ENCODE data around the gene SLC16A10.

- TF ChIP-seq CTCF (IDR thresholded peaks at IDR 0.05; ENCODE audit: low read depth, low read length) (no peak), EZH2phosphoT487 (IDR thresholded peaks at IDR 0.05; ENCODE audit: low read depth) (no peak)
Observed at GRCh38 chr6:111205502-111205901, 118.2 kb downstream of the SLC16A10 start.
